Panc1 (cell line): ENCODE data around the gene TCF25. TPM values are rescaled to one million over a fixed set of nuclear protein-coding genes. Genes with fewer than 3 reads are reported as not detected.

Experiments
- ATAC-seq: fragments of 200-7000 bp; cut with Tn5 transposase; 2 replicates; pipeline ENCODE4 v1.9.1; 2020; ENCODE audit warnings: mild to moderate bottlenecking, moderate library complexity
- BruUV-seq: library from RNA; stranded (reverse); fragments of 400-500 nt; replicated peaks from 2 replicates; lab custom pipeline; 2021; lab: Mats Ljungman, UMichigan
- CTCF ChIA-PET: fragments of 300-600 bp; sonication (Branson Sonifier 250); formaldehyde crosslinking; loops from one replicate; lab custom pipeline; 2022; ENCODE audit warnings: antibody characterized with exemption; lab: Charles Lee
- POLR2A ChIA-PET: fragments of 300-600 bp; sonication (Branson Sonifier 250); formaldehyde crosslinking; loops from one replicate; lab custom pipeline; 2022; ENCODE audit warnings: antibody characterized with exemption; lab: Charles Lee
- DNase-seq: peaks from one replicate; pipeline ENCODE4 v3.0.0-alpha.2; 2010; ENCODE audit warnings: low read depth, low spot score
- H3K27ac ChIP-seq: 2 replicates; pipeline ENCODE4 v1.5.1; 2011; ENCODE audit warnings: mild to moderate bottlenecking, low read length, inconsistent platforms
- H3K27me3 ChIP-seq: fragments of 200-500 bp; sonication (Bioruptor generic); 2 replicates; pipeline ENCODE4 v1.6.0; 2014; ENCODE audit warnings: low read length, inconsistent platforms; ENCODE audit not compliant: control insufficient read depth, insufficient read depth
- H3K36me3 ChIP-seq: fragments of 200-500 bp; sonication (Bioruptor generic); 2 replicates; pipeline ENCODE4 v1.5.1; 2014; ENCODE audit warnings: inconsistent platforms, mild to moderate bottlenecking, low read length, moderate library complexity; ENCODE audit not compliant: control insufficient read depth, insufficient read depth
- H3K4me1 ChIP-seq: 2 replicates; pipeline ENCODE4 v1.5.1; 2011; ENCODE audit warnings: inconsistent platforms, mild to moderate bottlenecking, low read length, moderate library complexity; ENCODE audit not compliant: control insufficient read depth, insufficient read depth
- H3K4me3 ChIP-seq, 2 experiments: 2 replicates each; pipeline ENCODE4 v1.5.1; 2011 to 2012; ENCODE audit warnings: low read depth in 2 of 2, low read length in 2 of 2, mild to moderate bottlenecking in 2 of 2, inconsistent platforms in 1 of 2, moderate library complexity in 1 of 2
- H3K9me3 ChIP-seq: fragments of 200-500 bp; sonication (Bioruptor generic); 2 replicates; pipeline ENCODE4 v1.5.1; 2014; ENCODE audit warnings: low read depth, mild to moderate bottlenecking, inconsistent platforms, low read length, moderate library complexity; ENCODE audit not compliant: control insufficient read depth, insufficient read depth
- POLR2AphosphoS5 ChIP-seq: IDR thresholded peaks from 2 replicates; pipeline ENCODE4 v1.6.1; 2012; ENCODE audit warnings: mild to moderate bottlenecking, low read depth, low read length, moderate library complexity
- SIN3A ChIP-seq: IDR thresholded peaks from 2 replicates; pipeline ENCODE4 v1.6.1; 2012; ENCODE audit warnings: low read depth, mild to moderate bottlenecking, low read length, moderate library complexity, borderline replicate concordance; ENCODE audit not compliant: insufficient read depth
- TCF7L2 ChIP-seq: IDR thresholded peaks from 2 replicates; pipeline ENCODE4 v1.6.1; 2011; ENCODE audit warnings: mild to moderate bottlenecking, low read depth, low read length, inconsistent platforms
- in situ Hi-C: cut with HindIII; loops from 2 replicates; pipeline ENCODE4 v1.10.0; 2016; ENCODE audit warnings: low sequenced_read_pairs, low pct_unique_long_range_greater_than_20kb
- intact Hi-C: fragments of 100-400 bp; cut with micrococcal nuclease; formaldehyde crosslinking; loops from one replicate; pipeline ENCODE4 v1.10.0; 2022; ENCODE audit not compliant: unreplicated experiment
- total RNA-seq: library from RNA; stranded (reverse); gene quantifications from one replicate; pipeline ENCODE4 v1.2.1, GENCODE V29; 2021; ENCODE audit not compliant: unreplicated experiment
- TF ChIP-seq, protein P1 (sequence below), 2 experiments: IDR thresholded peaks; 2 replicates each; pipeline ENCODE4 v1.6.1; 2011 to 2012; ENCODE audit warnings: low read depth in 2 of 2, control low read depth in 1 of 2, low read length in 1 of 2, mild to moderate bottlenecking in 1 of 2, moderate library complexity in 1 of 2; ENCODE audit not compliant: insufficient read depth in 1 of 2
- TF ChIP-seq, protein P2 (sequence below): fragments of 450-650 bp; IDR thresholded peaks from 2 replicates; pipeline ENCODE4 v1.5.1; 2017; ENCODE audit warnings: mild to moderate bottlenecking

TCF25 gene
- total RNA-seq, 1 experiment from 2014 or later: 144 TPM

DNA sequence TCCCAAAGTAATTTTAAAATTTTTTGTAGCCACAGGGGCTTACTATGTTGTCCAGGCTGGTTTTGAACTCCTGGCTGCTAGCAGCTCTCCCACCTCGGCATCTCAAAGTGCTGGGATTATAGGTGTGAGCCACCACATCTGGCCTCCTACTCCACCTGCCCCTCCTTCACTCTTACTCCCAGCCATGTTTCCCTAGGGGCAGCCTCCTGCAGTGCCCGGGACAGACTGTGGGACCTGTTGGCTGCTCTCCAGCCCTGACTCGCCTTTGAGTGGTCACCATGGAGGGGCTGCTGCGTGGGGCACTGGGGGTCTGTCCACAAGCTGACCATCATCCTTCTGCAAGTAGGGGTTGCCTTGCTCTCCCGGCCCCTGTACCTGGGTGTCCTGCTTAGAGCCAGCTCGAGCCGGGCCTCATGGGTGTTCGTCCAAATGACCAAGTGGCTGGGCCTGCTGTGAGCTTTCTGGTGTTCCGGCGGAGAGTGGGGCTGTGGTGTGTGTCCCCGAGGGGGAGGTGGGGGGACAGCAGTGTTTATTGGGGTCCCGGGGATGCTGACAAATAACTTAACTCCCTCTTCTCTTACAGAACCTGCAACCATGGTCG lies 28.6 kb upstream of the TCF25 start:
- no peaks in the 10 kb centered on the region for H3K9me3 ChIP-seq
- no peak for ATAC-seq
- no peaks in the 10 kb centered on the region for H3K36me3 ChIP-seq
- in situ Hi-C loops: no loop called here
- H3K4me1 ChIP-seq: peaks cover 9% of the 10 kb centered on the region; the same call in 1 of the 2 replicates
- BruUV-seq: no TSS peak
- no peak overlapping the region for H3K27ac ChIP-seq
- H3K27me3 ChIP-seq: no peaks in the 10 kb centered on the region
- no peak for DNase-seq
- POLR2A ChIA-PET: interaction anchor here (1.1 kb wide), 1 partner anchor 28 kb away, joined by 10 read pairs; the partner anchor contains the start of gene TCF25
- H3K4me3 ChIP-seq: no peak overlapping the region
- CTCF ChIA-PET: no interaction called here
- intact Hi-C loops: no loop called here
- TF ChIP-seq, protein P1, sequence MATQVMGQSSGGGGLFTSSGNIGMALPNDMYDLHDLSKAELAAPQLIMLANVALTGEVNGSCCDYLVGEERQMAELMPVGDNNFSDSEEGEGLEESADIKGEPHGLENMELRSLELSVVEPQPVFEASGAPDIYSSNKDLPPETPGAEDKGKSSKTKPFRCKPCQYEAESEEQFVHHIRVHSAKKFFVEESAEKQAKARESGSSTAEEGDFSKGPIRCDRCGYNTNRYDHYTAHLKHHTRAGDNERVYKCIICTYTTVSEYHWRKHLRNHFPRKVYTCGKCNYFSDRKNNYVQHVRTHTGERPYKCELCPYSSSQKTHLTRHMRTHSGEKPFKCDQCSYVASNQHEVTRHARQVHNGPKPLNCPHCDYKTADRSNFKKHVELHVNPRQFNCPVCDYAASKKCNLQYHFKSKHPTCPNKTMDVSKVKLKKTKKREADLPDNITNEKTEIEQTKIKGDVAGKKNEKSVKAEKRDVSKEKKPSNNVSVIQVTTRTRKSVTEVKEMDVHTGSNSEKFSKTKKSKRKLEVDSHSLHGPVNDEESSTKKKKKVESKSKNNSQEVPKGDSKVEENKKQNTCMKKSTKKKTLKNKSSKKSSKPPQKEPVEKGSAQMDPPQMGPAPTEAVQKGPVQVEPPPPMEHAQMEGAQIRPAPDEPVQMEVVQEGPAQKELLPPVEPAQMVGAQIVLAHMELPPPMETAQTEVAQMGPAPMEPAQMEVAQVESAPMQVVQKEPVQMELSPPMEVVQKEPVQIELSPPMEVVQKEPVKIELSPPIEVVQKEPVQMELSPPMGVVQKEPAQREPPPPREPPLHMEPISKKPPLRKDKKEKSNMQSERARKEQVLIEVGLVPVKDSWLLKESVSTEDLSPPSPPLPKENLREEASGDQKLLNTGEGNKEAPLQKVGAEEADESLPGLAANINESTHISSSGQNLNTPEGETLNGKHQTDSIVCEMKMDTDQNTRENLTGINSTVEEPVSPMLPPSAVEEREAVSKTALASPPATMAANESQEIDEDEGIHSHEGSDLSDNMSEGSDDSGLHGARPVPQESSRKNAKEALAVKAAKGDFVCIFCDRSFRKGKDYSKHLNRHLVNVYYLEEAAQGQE (IDR thresholded peaks at IDR 0.05; ENCODE audit: insufficient read depth in 1 of 2, low read depth in 2 of 2, low read length in 1 of 2): no peak
- no peak for TF ChIP-seq TCF7L2
- TF ChIP-seq, protein P2, sequence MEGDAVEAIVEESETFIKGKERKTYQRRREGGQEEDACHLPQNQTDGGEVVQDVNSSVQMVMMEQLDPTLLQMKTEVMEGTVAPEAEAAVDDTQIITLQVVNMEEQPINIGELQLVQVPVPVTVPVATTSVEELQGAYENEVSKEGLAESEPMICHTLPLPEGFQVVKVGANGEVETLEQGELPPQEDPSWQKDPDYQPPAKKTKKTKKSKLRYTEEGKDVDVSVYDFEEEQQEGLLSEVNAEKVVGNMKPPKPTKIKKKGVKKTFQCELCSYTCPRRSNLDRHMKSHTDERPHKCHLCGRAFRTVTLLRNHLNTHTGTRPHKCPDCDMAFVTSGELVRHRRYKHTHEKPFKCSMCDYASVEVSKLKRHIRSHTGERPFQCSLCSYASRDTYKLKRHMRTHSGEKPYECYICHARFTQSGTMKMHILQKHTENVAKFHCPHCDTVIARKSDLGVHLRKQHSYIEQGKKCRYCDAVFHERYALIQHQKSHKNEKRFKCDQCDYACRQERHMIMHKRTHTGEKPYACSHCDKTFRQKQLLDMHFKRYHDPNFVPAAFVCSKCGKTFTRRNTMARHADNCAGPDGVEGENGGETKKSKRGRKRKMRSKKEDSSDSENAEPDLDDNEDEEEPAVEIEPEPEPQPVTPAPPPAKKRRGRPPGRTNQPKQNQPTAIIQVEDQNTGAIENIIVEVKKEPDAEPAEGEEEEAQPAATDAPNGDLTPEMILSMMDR: no peak
- TF ChIP-seq SIN3A: no peak
- no peak for TF ChIP-seq POLR2AphosphoS5

DNA sequence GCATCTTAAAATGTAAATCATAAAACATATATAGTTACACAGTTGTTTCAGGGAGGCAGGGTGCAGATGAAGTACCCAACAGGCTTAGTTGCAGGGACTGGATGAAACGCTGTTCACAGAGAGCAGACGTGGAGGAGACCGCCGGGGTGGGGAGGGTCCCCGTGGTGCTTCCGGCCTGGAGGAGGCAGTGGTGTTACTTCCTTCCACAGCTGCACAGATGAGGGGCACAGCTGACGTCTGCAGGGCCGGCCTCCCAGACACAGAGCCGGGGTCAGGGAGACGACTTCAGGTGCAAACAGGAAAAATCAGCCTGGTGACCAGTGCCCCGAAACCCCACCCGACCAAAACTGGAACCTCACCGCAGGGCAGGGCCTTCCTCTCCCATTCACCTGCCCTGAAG lies 28.0 kb upstream of the TCF25 start:
- Histone ChIP-seq H3K27ac (no peak overlapping the region), H3K9me3 (no peaks in the 10 kb centered on the region), H3K4me3 (no peak overlapping the region), H3K4me1 (peaks cover 9% of the 10 kb centered on the region; the same call in 1 of the 2 replicates), H3K36me3 (no peaks in the 10 kb centered on the region), H3K27me3 (no peaks in the 10 kb centered on the region)
- DNase-seq (no peak), ATAC-seq (no peak)
- BruUV-seq: no TSS peak
- ChIA-PET POLR2A (interaction anchor here (1.1 kb wide), 1 partner anchor 28 kb away, joined by 10 read pairs; the partner anchor contains the start of gene TCF25), CTCF (no interaction called here)
- no peak for TF ChIP-seq SIN3A
- TF ChIP-seq, protein P2: no peak
- TF ChIP-seq, protein P1 (IDR thresholded peaks at IDR 0.05; ENCODE audit: insufficient read depth in 1 of 2, low read depth in 2 of 2, low read length in 1 of 2): no peak
- no peak for TF ChIP-seq POLR2AphosphoS5
- TF ChIP-seq TCF7L2: no peak
- intact Hi-C loops (no loop called here), in situ Hi-C loops (no loop called here)
